Measurements from ENCODE around the gene ANKRD50. TPM values are rescaled to one million over a fixed set of nuclear protein-coding genes. Genes with fewer than 3 reads are reported as not detected.

The ANKRD50 gene
- total RNA-seq, 1 experiment from 2014 or later, result 16.5 TPM

DNA sequence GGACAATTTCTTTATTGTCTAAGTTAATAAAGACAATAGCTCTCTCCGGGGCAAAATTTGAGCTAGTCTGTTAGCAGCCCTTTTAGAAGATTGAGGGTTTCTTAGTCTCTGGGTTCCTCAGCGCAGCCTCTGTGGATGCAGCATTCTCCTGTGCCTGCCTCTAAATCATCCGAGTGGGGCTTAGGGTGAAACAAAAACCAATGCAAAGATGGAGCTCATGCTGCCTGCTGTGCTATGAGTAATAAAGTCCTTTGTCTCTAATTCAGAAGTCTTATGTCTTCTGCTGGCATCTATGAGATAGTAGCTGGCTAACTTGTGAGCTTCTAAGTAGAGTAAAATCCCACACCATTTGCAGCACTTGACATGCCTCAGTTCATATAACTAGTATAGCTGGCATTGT is 67.9 kb downstream of the ANKRD50 start:
- TF ChIP-seq TCF7L2 (IDR thresholded peaks at IDR 0.05; ENCODE audit: borderline replicate concordance, extremely low read depth, insufficient read depth, insufficient read length), result no peak
- TF ChIP-seq SIN3A (IDR thresholded peaks at IDR 0.05; ENCODE audit: low read depth), result no peak
- TF ChIP-seq POLR2A (IDR thresholded peaks at IDR 0.05; ENCODE audit: borderline replicate concordance, extremely low read depth, insufficient read depth, insufficient read length), result no peak
- no peak for TF ChIP-seq CEBPB (IDR thresholded peaks at IDR 0.05; ENCODE audit: low read depth)
- TF ChIP-seq ZFX (IDR thresholded peaks at IDR 0.05), result no peak
- no peak for TF ChIP-seq SP1 (IDR thresholded peaks at IDR 0.05; ENCODE audit: low read depth)
- no peak for TF ChIP-seq POLR2AphosphoS5 (IDR thresholded peaks at IDR 0.05; ENCODE audit: low read depth, low read length)
- no peak for TF ChIP-seq ELF1 (IDR thresholded peaks at IDR 0.05; ENCODE audit: borderline replicate concordance, low read depth)
- TF ChIP-seq ZNF274 (IDR thresholded peaks at IDR 0.05; ENCODE audit: low read depth, low read length), result no peak
- TF ChIP-seq EZH2phosphoT487 (IDR thresholded peaks at IDR 0.05; ENCODE audit: borderline replicate concordance), result no peak
- TF ChIP-seq JUND (IDR thresholded peaks at IDR 0.05), result no peak
- no peak for TF ChIP-seq ATF3 (IDR thresholded peaks at IDR 0.05)
- no peak for TF ChIP-seq CBX3 (IDR thresholded peaks at IDR 0.05; ENCODE audit: low read depth)
- no peak for TF ChIP-seq SRF (IDR thresholded peaks at IDR 0.05; ENCODE audit: low read depth)
- no peak for TF ChIP-seq RAD21 (IDR thresholded peaks at IDR 0.05; ENCODE audit: low read depth)
- no peak for TF ChIP-seq CTCF (IDR thresholded peaks at IDR 0.05 in 2 of 3, conservative IDR thresholded peaks at IDR 0.05 in 1 of 3; ENCODE audit: borderline replicate concordance in 1 of 3, insufficient read depth in 1 of 3, low read depth in 2 of 3, low read length in 2 of 3)
- no peak for TF ChIP-seq EGR1 (IDR thresholded peaks at IDR 0.05; ENCODE audit: low read depth)
- TF ChIP-seq FOSL1 (IDR thresholded peaks at IDR 0.05; ENCODE audit: low read depth), result no peak
- no peaks in the 10 kb centered on the region for H3K79me2 ChIP-seq (ENCODE audit: insufficient read depth, low read length)
- no peak overlapping the region for H3K4me2 ChIP-seq (ENCODE audit: low read length)
- no peaks in the 10 kb centered on the region for H4K20me1 ChIP-seq (ENCODE audit: insufficient read depth)
- BruUV-seq (replicated peaks), result no TSS peak
- DNase-seq (ENCODE audit: low read depth, low spot score), result no peak
- CTCF ChIA-PET, result no interaction called here
- ATAC-seq, result no peak
- H2AFZ ChIP-seq (ENCODE audit: low read depth, low read length, poor library complexity, severe bottlenecking), result no peak overlapping the region
- no peaks in the 10 kb centered on the region for H3K9me3 ChIP-seq (ENCODE audit: control insufficient read depth in 1 of 2, insufficient read depth in 1 of 2, low read depth in 1 of 2, low read length in 2 of 2)
- peaks cover 27 to 34% of the 10 kb centered on the region in 2 experiments for H3K4me1 ChIP-seq (ENCODE audit: control insufficient read depth in 1 of 2, insufficient read depth in 2 of 2, low read length in 2 of 2)
- H3K9me2 ChIP-seq (ENCODE audit: insufficient read depth), result no peaks in the 10 kb centered on the region
- RAD21 ChIA-PET (ENCODE audit: low non-redundant PET in 1 of 2, low total read pairs in 2 of 2, uncharacterized antibody in 2 of 2, unreplicated experiment in 2 of 2), result no interaction called here
- no peak overlapping the region for H3K27ac ChIP-seq (ENCODE audit: low read depth, low read length)
- H3K9ac ChIP-seq (ENCODE audit: low read length), result no peak overlapping the region
- POLR2A ChIA-PET, result no interaction called here
- no peaks in the 10 kb centered on the region for H3K36me3 ChIP-seq (ENCODE audit: control insufficient read depth in 1 of 2, insufficient read depth in 2 of 2, low read length in 2 of 2)
- intact Hi-C loops (cut with micrococcal nuclease), result loop anchor here (5.0 kb wide), 1 partner anchor 68 kb away; the partner anchor contains the start of gene ANKRD50
- H3K27me3 ChIP-seq (ENCODE audit: insufficient read depth, low read length), result no peaks in the 10 kb centered on the region
- H3K4me3 ChIP-seq (replicated peaks in 1 of 2; ENCODE audit: low read depth in 1 of 2, low read length in 2 of 2), result no peak overlapping the region

Data from HCT116 (cell line).